Natural killer cell (primary cell): ENCODE measurements around the gene TMPRSS11A. TPM values are rescaled to one million over a fixed set of nuclear protein-coding genes. Genes with fewer than 3 reads are reported as not detected.

ENCODE experiments used
- ATAC-seq, 3 donors: fragments of 150-1000 bp in 2 of 3; fragments of 200-7000 bp in 1 of 3; cut with Tn5 transposase; 1 replicate in 1 of 3; 2 replicates in 2 of 3; pipeline ENCODE4 v1.10.0; 2021; ENCODE audit warnings: mild to moderate bottlenecking in 2 of 3, moderate library complexity in 2 of 3
- DNase-seq, 2 donors: peaks; one replicate each; pipeline versions ENCODE4 v3.0.0 to v3.0.0-alpha.2; 2013 to 2021; ENCODE audit warnings: mixed read lengths in 1 of 2
- H3K27ac ChIP-seq: one replicate; pipeline ENCODE4 v1.5.1; 2013; ENCODE audit warnings: mild to moderate bottlenecking, low read length
- H3K27me3 ChIP-seq: one replicate; pipeline ENCODE4 v1.6.1; 2013; ENCODE audit warnings: low read length; ENCODE audit not compliant: control insufficient read depth, insufficient read depth
- H3K36me3 ChIP-seq: one replicate; pipeline ENCODE4 v1.6.1; 2013; ENCODE audit warnings: low read length; ENCODE audit not compliant: control insufficient read depth, insufficient read depth
- H3K4me1 ChIP-seq: one replicate; pipeline ENCODE4 v1.6.1; 2013; ENCODE audit warnings: low read length; ENCODE audit not compliant: control insufficient read depth, insufficient read depth
- H3K4me3 ChIP-seq: one replicate; pipeline ENCODE4 v1.5.1; 2013; ENCODE audit warnings: low read length
- H3K9me3 ChIP-seq: one replicate; pipeline ENCODE4 v1.6.1; 2013; ENCODE audit warnings: low read length; ENCODE audit not compliant: control insufficient read depth, insufficient read depth
- H3K27ac Mint-ChIP-seq, 2 donors: one replicate each; pipeline ENCODE4 v1.8.0; 2022; ENCODE audit warnings: mild to moderate bottlenecking in 2 of 2, mixed read lengths in 2 of 2, moderate library complexity in 1 of 2
- H3K27me3 Mint-ChIP-seq, 2 donors: one replicate each; pipeline ENCODE4 v1.8.0; 2022; ENCODE audit warnings: low read depth in 2 of 2, mixed read lengths in 2 of 2
- H3K36me3 Mint-ChIP-seq: one replicate; pipeline ENCODE4 v1.8.0; 2022; ENCODE audit warnings: mixed read lengths
- H3K4me1 Mint-ChIP-seq, 2 donors: one replicate each; pipeline ENCODE4 v1.8.0; 2022; ENCODE audit warnings: mixed read lengths in 2 of 2
- H3K4me3 Mint-ChIP-seq: one replicate; pipeline ENCODE4 v1.8.0; 2022; ENCODE audit warnings: mild to moderate bottlenecking, moderate library complexity, mixed read lengths
- H3K9me3 Mint-ChIP-seq, 2 donors: one replicate each; pipeline ENCODE4 v1.8.0; 2022; ENCODE audit warnings: mixed read lengths in 2 of 2
- CTCF ChIP-seq: fragments of 200-600 bp; IDR thresholded peaks from one replicate; pipeline ENCODE4 v1.8.0; 2022; ENCODE audit warnings: antibody characterized with exemption
- WGBS: methylation state at CpG from one replicate; pipeline ENCODE4 v1.1.7; 2013; ENCODE audit warnings: missing lambda C conversion rate; ENCODE audit not compliant: insufficient coverage; 5-methylcytosine and 5-hydroxymethylcytosine counted together
- intact Hi-C: fragments of 100-400 bp; cut with micrococcal nuclease; formaldehyde crosslinking; loops from one replicate; pipeline ENCODE4 v1.14.2; 2022
- total RNA-seq, 4 donors: library from RNA; stranded (reverse); fragments of 120-200 nt in 1 of 4; gene quantifications; one replicate each; pipeline versions ENCODE4 v1.2.3 to v1.2.4, GENCODE V29; 2013 to 2022

Gene TMPRSS11A
- total RNA-seq, 3 donors from 2014 or later (not counting 1 experiment from before 2014, with no cell fraction given) = not detected

GRCh38 chr4:67884701-67885100 lies 78.6 kb downstream of the TMPRSS11A start:
- ATAC-seq (no peak), DNase-seq (no peak)
- Mint-ChIP-seq H3K4me1 (peaks cover 19 to 23% of the 10 kb centered on the region in 2 donors), H3K27me3 (no peaks in the 10 kb centered on the region), H3K36me3 (no peaks in the 10 kb centered on the region), H3K9me3 (no peaks in the 10 kb centered on the region), H3K27ac (peak overlapping the region in 1 of 2 donors; percentile 15), H3K4me3 (no peak overlapping the region)
- Histone ChIP-seq H3K4me3 (no peak overlapping the region), H3K36me3 (no peaks in the 10 kb centered on the region), H3K9me3 (no peaks in the 10 kb centered on the region), H3K27me3 (no peaks in the 10 kb centered on the region), H3K27ac (no peak overlapping the region), H3K4me1 (no peaks in the 10 kb centered on the region)
- intact Hi-C loops = no loop called here
- no peak for TF ChIP-seq CTCF

GRCh38 chr4:67883902-67884301 lies 79.4 kb downstream of the TMPRSS11A start, which contains the start of gene TMPRSS11D:
Gene TMPRSS11D (minus strand): TSS chr4:67884002. CDS start chr4:67883933, 69 bp downstream.
- Histone ChIP-seq H3K27me3 (no peaks in the 10 kb centered on the region), H3K4me3 (no peak within 1 kb of the TSS), H3K27ac (no peak within 1 kb of the TSS), H3K36me3 (no peaks in the 10 kb centered on the region), H3K4me1 (no peaks in the 10 kb centered on the region), H3K9me3 (no peaks in the 10 kb centered on the region)
- DNase-seq (no peak), ATAC-seq (peak in 1 of 3 donors; percentile 17)
- H3K4me3 Mint-ChIP-seq = peak within 1 kb of the TSS; percentile 6
- H3K4me1 Mint-ChIP-seq = peaks cover 18 to 21% of the 10 kb centered on the region in 2 donors
- WGBS = no CpG with 5 or more reads among the region's 1 CpG
- H3K36me3 Mint-ChIP-seq = no peaks in the 10 kb centered on the region
- H3K27ac Mint-ChIP-seq = peak within 1 kb of the TSS; percentile 2 to 15
- intact Hi-C loops = no loop called here
- H3K27me3 Mint-ChIP-seq = no peaks in the 10 kb centered on the region
- TF ChIP-seq CTCF = no peak
- H3K9me3 Mint-ChIP-seq = no peaks in the 10 kb centered on the region

GRCh38 chr4:67883458-67883857 lies 79.8 kb downstream of the TMPRSS11A start:
- Mint-ChIP-seq H3K4me1 (peaks cover 18 to 21% of the 10 kb centered on the region in 2 donors), H3K27ac (peak overlapping the region; percentile 2 to 15), H3K36me3 (no peaks in the 10 kb centered on the region), H3K27me3 (no peaks in the 10 kb centered on the region), H3K9me3 (no peaks in the 10 kb centered on the region), H3K4me3 (peak overlapping the region; percentile 6)
- Histone ChIP-seq H3K36me3 (no peaks in the 10 kb centered on the region), H3K27ac (no peak overlapping the region), H3K27me3 (no peaks in the 10 kb centered on the region), H3K4me1 (no peaks in the 10 kb centered on the region), H3K4me3 (no peak overlapping the region), H3K9me3 (no peaks in the 10 kb centered on the region)
- no CpG with 5 or more reads among the region's 5 CpGs for WGBS
- intact Hi-C loops = no loop called here
- no peak for TF ChIP-seq CTCF
- DNase-seq (no peak), ATAC-seq (peak in 2 of 3 donors; percentile 37 to 58)
